GM12892 (cell line): ENCODE results near the gene AKIRIN2.

Source experiments
- POLR2A ChIP-seq: IDR thresholded peaks from 2 replicates; pipeline ENCODE4 v1.6.1; 2011; ENCODE audit warnings: low read depth, low read length, control low read depth
- POLR2AphosphoS5 ChIP-seq: IDR thresholded peaks from 2 replicates; pipeline ENCODE4 v1.6.1; 2011; ENCODE audit warnings: low read depth, low read length, control low read depth

GRCh38 chr6:87699576-87699975 lies 2.5 kb downstream of the AKIRIN2 start:
- no peak for TF ChIP-seq POLR2AphosphoS5
- no peak for TF ChIP-seq POLR2A
